ENCODE measurements around the gene INTS6.

INTS6 gene

DNA sequence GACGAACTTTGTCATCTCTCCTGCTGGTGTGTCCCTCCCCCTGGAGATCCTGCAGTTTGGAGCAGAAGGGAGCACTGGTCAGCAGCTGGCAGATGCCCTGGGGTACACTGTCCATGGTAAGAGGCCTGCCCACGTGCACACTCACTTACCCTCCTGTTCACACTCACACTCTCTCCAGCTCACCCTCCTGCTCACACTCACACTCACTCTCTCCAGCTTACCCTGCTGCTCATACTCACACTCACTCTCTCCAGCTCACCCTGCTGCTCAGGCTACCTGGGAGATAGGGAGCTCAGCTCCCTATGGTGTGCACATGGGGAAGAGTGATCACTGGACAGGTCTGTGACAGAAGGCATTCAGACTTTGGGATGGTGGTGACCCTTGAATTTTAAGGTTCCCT is 111.6 kb downstream of the INTS6 start:
- no peak for DNase-seq

DNA sequence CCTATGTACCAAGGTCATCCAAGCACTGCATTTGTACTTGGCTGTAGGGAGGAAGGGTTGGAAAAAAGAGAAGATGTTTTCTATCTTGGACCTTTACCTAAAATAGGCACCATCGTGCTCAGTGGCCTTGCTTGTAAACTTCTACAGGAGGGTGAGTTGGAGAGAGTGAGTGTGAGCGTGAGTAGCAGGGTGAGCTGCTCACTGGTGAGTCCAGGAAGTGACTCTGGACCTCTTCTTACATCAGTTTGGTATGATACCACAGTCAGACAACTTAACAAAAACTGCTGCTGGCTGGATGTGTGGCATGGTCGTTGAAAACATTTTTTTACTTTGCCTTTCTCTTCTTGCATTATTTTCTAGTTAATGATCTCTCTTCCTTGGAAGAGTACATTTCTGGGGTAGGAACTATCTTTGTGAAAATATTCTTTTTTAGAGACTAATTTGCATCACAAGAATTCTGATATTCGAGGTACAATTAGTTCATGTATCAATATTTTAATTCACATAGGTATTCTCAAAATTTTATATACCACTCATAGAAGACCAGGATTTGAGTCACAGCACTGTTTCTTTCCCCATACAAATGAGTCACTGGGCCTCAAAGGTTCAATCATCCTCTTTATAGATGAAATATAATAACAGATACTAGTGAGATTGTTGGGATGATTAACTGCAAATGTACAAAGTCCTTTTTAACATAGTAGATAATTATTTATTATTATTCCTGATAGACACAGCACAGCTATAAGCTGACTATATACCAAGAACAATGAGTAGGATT is 112.7 kb downstream of the INTS6 start:
- no peak for DNase-seq

DNA sequence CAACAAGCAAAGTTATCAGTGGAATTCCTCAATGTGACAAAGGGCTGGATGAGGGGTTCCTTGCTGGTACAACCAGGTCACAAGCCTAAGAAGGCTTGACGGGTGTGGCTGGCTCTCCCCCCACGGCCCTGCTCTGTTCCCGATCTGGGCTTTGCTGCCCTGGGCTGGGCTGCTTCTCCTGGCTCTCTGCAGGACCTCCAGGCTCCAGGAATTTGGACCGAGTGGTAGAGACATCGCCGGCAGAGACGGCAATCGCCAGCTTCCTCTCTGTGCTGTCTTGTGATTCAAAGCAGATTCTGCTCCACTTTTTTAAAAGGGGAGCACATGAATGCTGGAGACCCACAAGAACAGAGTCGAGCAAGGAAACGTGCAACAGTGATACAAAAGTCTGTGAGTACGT is 113.5 kb downstream of the INTS6 start, which contains the start of gene SERPINE3:
TSS of gene SERPINE3 (plus strand) at position 338 of the 400 bp plus-strand sequence. CDS start 1,401 bp downstream, outside the sequence.
- no peak for DNase-seq

DNA sequence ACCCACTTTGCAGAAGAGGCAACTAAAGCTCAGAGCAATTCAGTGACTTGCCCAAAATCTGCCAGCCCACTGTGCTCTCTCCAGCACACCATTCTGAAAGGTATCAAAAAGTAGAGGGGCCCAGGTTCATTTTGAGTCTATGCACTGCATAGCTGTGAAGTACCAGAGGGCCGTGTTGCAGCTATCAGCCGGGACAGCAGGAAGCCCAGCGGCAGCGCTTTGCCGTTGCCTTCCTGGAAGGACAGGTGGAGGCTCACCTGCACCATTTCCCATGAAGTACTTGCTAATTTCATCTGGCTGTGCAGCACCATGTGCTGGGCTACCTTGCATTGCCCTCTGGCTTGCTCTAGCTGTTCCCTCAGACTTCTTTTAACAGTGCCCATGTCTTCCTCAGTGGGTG is 116.1 kb downstream of the INTS6 start:
- DNase-seq, result no peak

DNA sequence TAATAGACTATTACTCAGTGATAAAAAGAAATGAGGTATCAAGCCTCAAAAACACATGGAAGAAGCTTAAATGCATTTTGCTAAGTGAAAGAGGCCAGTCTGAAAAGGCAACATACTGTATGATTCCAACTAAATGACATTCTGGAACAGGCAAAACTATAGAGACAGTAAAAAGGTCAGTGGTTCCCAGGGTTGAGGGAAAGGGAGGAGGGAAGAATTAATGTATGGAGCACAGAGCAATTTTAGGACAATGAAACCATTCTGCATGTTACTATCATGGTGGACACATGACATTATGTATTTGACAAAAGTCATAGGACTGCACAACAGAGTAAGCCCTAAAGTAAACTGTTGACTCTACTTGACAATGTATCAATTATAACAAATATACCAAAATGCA is 119.0 kb downstream of the INTS6 start:
- DNase-seq, result no peak

DNA sequence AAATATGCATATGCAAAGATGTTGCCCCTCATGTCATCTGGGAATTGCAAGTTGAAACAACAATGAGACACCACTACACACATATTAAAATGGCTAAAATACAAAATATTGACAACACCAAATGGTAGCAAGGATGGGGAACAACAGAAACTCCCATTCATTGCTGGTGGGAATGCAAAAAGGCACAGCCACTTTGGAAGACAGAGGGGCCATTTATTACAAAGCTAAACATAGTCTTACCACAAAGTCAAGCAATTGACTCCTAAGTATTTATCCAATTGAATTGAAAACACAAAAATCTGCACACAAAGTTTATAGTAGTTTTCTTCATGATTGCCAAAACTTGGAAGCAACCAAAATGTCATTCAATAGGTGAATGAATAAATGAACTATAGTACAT is 119.4 kb downstream of the INTS6 start:
- DNase-seq, result no peak

DNA sequence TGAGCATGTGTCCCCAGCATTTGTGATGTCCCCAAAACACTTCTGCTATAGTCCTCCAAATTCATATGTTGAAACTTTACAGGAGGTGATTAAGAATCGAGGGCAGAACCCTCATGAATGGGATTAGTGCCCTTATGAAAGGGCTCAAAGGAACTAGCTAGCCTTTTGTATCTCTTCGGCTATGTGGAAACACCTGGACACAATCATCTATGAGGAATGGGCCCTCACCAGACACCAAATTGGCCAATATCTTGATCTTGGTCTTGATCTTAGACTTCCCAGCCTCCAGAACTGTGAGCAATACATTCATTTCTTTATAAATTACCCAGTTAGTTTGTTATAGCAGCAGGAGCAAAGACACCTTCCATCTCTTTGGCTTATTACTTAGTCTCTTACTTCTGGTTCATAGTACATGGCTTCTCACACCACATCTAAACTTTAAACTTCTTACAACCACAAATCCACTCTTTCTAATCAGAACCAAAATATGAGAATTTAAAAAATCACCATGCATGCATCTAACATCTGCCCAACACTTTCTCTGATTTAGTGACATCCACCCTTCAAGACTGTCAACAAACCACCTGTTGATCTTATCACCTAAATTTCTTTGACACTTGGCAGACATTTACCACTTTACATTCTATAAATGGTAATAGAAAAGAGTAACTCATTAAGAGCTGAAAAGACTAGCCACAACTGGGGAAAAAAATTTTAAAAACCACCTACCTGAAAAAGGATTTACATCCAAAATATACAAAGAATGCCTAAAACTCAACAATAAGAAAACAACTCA is 120.1 kb downstream of the INTS6 start:
- DNase-seq, result no peak

DNA sequence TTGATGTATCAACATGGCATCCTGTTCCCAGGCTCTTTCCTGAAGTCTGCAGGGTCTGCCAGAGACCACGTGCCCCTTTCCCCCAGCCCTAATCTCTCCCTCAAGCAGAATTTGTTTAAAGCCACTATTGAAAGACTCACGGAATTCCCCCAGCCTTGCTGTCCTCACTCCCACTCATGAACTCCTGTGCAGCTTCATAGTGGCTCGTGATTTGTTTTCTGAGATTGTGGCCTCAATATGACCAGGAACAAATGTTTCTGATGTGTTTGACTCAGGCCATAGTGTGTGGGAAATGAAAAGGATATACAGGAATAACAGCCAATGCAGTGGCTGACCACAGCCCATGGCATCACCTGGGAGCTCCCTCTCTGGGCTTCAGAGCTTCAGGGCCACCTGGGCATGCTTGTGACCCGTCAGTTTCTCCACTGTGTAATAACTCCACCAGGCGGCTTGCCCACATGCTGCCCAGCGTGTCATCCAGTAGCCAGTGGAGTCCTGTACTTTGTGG is 121.4 kb downstream of the INTS6 start:
- DNase-seq, result no peak

DNA sequence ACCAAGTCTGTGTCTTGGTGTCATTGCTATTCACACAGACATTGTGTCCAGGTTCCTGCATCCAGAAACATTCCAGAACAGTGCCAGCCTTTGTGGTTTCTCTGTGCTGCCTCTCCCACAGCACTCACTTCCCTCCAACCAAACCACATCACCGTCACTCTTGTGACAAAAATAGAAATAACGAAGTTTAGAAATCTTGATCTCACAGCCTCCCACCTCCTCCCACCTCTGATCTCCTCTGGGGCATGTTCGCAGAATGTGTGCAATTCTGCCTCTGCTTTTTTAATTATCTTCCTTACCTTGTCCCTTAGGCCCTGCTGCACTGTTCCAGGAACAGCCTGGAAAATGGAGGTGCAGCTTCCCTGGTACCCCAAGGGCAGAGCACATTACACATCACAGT is 122.0 kb downstream of the INTS6 start:
- DNase-seq, result no peak

DNA sequence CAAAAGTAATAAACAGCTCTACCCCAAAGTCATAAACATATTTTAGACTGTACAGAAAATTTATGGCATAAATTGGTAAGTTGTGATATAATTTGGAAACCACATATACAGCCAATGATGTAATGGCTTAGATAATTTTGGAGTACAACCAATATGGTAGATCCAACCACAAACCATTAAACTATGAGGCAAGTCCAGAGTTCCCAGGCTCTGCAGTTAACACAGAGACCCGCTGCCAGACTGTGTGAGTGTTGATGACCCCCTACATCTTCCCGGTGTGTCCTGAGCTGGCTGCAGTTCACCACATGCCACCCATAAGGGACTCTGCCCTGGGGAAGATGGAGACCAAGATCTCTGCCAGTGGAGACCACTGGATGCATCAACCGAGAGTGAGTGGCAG is 123.2 kb downstream of the INTS6 start:
- DNase-seq, result no peak

DNA sequence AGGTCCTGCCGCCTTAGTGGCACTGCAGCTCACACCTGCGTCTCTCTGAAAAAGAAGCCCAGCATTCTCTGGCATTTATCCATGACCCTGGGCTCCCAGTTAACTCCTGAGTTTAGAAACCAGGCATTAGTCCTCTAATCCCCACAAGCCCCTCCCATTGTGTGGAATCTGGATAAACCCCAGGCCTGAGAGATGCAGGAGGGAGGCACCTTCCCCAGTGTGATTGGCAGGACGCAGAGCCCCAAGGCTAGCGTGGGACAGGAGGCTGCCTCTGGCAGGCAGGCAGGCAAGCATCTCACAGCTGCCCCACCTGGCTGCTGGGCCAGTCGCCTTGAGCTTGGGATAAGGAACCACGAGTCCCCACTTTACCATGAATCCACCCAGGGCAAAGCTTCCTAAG is 124.3 kb downstream of the INTS6 start:
- no peak for DNase-seq

DNA sequence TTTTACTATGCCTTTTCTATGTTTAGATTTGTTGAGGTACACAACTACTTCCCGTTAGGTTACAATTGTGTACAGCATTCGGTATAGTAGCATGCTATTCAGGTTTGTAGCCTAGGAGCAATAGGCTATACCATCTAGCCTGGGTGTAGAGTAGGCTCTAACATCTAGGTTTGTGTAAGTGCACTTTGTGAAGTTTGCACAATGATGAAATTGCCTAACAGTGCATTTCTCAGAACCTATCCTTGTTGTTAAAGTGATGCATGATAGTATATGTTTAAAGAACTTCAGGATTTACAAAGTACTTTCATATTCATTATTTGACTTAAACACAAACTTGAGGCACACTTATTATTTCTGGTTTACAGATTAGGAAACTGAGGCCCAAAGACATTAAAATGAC is 124.9 kb downstream of the INTS6 start:
- DNase-seq, result no peak

DNA sequence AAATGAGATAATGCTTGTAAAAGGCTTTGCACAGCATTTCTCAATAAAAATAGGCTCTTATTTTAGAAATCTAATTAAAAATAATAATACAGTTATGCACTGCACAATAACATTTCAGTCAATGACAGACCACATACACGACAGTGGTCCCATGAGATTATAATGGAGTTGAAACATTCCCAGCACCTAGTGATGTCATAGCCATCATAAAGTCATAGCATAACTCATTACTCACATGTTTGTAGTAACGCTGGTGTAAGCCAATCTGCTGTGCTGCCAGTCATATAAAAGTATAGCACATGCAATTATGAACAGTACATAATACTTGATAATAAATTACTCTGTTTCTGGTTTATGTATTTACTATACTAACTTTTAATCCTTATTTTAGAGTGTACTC is 126.1 kb downstream of the INTS6 start:
- no peak for DNase-seq

DNA sequence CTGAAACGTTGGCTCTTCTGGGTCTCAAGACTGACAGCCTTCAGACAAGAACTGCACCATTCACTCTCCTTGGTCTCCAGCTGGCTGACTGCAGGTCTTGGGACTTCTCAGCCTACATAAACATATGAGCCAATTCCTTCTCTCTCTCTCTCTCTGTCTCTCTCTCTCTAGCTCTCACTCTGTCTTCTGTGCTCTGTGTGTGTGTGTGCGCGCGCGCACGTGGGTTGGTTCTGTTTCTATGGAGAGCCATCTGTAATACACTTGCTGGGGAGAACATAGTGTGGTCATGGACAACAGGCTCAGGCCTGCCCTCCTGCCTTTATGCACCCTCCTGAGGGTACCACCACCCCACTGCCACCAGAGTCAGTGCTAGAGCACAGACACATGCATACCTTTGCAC is 127.0 kb downstream of the INTS6 start:
- no peak for DNase-seq

DNA sequence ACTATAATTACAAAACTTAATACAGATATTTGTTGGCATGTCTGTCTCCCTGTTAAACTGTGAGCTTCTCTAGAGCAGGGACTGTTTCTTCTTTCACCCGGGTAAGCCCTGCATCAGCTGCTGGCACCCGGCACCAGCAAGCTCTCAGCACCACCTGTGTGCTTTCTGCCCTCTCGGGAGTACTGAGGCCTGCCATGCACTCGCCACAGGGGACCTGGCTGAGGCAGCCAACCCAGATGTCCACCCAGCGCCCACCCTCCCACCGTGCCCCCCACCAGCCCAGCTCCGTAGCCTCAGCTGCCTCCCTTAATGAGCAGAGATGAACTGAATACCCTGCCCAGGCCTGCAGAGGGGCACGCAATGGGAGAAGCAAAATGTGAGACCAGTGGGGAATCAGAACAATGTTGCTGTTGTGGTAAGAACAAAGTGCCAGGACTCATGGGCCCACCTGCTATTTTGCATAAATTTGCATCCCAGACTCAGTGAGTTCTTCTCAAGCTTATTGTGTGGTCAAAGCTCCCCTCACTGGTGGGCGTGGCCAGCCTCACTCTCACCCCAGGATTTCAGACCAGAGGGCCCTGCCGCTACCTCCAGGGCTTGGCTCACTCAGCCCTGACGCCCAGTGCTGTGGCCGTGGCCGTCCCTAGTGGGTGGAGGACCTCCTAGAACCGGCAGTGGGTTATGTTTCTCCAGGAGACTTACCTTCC is 128.0 kb downstream of the INTS6 start:
- no peak for DNase-seq

DNA sequence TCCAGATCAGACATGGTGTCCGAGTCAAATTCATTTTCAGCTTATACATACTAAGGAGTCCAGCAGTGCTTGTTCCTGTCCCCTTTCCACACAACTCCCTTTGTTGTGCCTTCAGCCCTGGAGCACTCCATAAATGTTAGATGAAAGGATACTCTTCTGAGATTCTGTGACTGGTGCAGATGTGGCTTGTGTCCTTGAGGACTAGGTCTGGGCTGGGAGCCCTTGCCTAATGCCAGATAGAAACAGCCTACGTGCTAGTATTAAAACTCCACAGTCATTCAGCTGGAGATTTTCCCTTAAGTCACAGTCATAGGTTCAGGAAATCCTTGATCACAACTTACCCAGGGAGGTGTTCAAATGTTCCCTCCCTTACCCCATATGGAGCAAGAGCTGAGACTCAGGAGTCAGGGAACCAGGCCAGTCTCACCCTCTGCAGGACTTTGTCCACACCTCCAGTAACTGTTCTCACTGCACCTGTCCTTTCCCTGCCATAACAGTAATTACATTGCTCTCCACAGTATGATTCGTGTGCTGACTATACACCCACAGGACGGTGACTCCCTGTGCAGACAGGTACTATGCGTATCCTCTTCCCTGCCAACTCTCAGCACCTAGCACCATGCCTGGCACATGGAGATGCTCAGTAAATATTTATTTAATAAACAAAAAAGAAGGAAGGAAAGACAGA is 128.9 kb downstream of the INTS6 start:
- DNase-seq, result no peak

DNA sequence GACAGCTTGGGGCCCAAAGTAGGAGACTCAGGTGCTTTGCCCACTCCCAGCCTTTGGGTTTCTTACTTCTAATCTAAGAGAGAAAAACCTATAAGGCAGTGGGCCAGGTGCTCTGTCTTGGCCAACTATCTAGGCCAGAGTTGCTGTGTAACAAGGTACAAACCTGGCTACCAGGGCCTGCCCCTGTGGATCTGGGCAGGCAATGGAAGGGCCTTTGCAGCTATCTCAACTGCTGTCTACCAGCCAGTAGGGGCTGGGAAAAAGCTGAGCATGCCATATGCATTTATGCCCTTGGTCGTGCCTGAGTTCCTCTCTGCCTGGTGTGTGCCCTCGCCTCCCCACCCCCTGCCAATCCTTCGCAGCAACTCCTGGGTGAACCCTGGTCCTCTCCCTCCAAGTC is 130.0 kb downstream of the INTS6 start:
- no peak for DNase-seq

DNA sequence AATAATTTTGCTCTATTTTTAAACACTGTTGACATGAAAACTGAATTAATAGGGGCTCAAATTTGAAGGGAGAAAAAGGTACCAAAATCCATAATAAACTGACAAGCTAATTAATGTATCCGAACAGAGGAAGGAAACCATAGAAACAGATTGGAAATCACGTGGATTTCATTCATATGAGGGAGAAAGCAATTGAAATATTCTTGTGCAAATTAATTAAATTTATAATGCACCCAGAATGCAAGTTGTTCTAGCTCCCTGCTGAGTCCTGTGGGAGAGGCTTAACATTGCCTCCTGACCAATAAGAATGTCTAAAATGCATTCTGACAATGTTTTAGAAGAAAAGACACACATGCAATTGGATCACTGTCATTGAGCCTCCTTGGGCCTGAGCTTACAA is 131.0 kb downstream of the INTS6 start:
- no peak for DNase-seq

DNA sequence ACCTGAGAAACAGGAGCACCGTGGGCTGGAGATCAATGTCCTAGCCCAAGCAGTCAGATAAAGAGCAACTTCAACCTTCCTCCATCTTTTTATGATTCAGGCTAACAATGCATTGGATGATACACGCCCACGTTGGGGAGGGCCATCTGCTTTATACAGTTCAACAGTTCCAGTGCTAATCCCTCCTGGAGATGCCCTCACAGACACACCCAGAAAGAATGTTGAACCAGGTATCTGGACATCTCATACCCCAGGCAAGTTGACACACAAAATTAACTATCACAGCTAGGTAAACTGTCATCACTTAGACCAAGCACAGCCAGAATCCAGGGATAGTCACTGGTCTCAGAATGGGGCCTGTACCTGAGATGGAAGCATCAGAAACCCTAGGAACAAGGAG is 134.0 kb downstream of the INTS6 start:
- no peak for DNase-seq

DNA sequence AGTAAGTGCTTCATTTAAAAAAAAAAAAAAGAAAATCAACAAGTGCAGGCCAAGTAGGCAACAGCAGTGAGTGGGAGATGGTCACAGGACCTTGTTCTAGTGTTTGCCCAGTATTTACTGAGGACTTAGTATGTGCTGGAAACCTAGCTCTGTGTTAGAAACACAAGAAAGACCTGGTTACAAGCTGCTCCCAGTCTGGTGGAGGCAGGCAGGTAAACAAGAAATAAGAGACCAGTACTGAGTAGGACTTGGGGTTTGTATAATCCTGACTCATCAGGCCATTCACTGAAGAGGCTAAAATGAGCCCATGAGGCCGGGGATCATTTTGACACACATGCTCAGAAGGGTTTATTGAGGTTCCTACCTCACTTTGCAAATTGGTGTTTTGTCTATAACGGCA is 134.8 kb downstream of the INTS6 start:
- no peak for DNase-seq

DNA sequence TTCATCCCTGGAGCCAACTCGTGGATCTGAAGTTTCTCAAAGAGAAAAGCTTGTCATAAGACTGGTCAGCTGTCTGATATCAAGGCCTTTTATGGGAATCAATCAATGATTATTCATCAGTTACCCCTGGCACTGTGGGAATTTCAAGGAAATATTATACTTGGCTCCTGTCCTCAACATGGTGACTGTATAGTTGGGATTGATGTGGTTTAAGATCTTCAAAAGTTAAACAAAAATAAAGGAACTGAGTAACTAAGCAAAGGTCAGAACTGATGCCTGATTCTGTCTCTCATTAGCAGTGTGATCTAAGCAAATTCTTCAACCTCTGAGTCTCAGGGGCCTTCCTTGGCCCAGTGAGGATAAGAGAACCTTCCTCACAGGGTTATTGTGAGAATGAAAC is 135.6 kb downstream of the INTS6 start:
- DNase-seq, result no peak

DNA sequence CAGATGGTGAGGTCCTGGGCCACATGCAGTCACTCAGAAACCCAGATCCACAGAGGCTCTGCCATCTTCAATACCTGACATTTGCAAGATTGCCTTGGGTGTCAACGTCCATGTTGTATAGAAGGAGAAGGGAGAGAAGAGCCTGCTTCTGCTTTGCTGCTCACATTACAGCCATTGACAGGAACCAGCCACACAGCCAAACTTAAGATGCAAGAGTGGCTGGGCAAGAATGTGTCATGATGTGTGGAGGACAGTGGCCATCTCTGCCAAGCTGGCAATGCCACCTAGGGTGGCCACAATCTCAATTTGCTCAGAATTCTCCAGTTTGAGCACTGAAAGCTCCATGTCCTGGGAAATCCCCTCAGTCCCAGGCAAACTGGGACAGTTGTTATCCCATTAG is 139.2 kb downstream of the INTS6 start:
- DNase-seq, result no peak

DNA sequence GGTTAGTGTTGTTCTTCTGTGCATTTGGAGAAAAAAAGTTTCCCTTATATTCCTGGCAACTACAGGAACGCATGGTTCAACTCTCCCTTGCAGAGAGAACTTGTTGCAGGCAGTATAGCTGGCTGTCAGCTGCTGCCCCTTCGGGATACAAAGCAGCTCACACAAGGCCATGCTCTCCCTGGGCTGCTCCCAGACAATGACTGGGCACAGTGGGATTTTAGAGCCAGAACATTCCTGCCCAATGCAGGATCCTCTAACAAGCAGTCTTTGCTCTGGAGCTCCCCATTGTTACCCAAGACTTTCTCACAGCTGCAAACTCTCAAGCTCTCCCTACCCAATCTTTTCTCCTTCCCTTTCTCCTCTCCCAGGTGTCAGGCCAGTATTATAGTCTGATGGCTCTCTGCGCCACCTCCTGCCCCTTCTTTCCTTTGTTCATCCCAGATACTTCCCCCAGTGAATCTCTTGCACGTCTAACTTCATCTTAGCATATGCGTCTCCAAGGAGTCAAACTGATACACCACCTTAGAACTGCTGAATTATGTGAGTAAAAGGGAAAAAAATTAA is 140.8 kb downstream of the INTS6 start:
- no peak for DNase-seq

Data from activated naive CD4-positive, alpha-beta T cell treated with anti-CD3 and anti-CD28 coated beads, Interleukin-2, amount 50 U/mL, for 16 hours (primary cell).